AG10803 (cell line): ENCODE data around the gene SMC1B.
"Not testable (repeated sequence)": the region's sequence is repeated elsewhere in the genome, so short reads cannot be mapped to it uniquely, and the experiment has no call there.

ENCODE experiments used
- DNase-seq: peaks from one replicate; pipeline ENCODE4 v3.0.0; 2010; ENCODE audit warnings: low read depth
- H3K4me3 ChIP-seq: 2 replicates; pipeline ENCODE4 v1.5.1; 2011; ENCODE audit warnings: mild to moderate bottlenecking, low read length, control low read depth
- CTCF ChIP-seq: conservative IDR thresholded peaks from 2 replicates; pipeline ENCODE4 v1.5.1; 2011; ENCODE audit warnings: mild to moderate bottlenecking, low read length, control low read depth, inconsistent platforms

Gene SMC1B

GRCh38 chr22:45334068-45334467 is 79.3 kb downstream of the SMC1B start:
- TF ChIP-seq CTCF: no peak
- H3K4me3 ChIP-seq: no peak overlapping the region
- peak; percentile 41 for DNase-seq

GRCh38 chr22:45332001-45332400 is 81.4 kb downstream of the SMC1B start:
- TF ChIP-seq CTCF: no peak
- H3K4me3 ChIP-seq: no peak overlapping the region
- DNase-seq: no peak

GRCh38 chr22:45331486-45331885 is 81.9 kb downstream of the SMC1B start:
- TF ChIP-seq CTCF: no peak
- DNase-seq: no peak
- H3K4me3 ChIP-seq: no peak overlapping the region

GRCh38 chr22:45330548-45330947 is 82.9 kb downstream of the SMC1B start:
- TF ChIP-seq CTCF: no peak
- H3K4me3 ChIP-seq: no peak overlapping the region
- DNase-seq: no peak

GRCh38 chr22:45329530-45329936 is 83.9 kb downstream of the SMC1B start:
- DNase-seq: peak; percentile 23
- TF ChIP-seq CTCF: no peak
- H3K4me3 ChIP-seq: no peak overlapping the region

- no peak overlapping the region for H3K4me3 ChIP-seq
- TF ChIP-seq CTCF: no peak
- peak; percentile 31 for DNase-seq
Measured at GRCh38 chr22:45328822-45329529, 84.4 kb downstream of the SMC1B start.

GRCh38 chr22:45328261-45328660 is 85.1 kb downstream of the SMC1B start:
- H3K4me3 ChIP-seq, DNase-seq: not testable (repeated sequence)
